ENCODE results near the gene TBL1X. TPM values are rescaled to one million over a fixed set of nuclear protein-coding genes. Genes with fewer than 3 reads are reported as not detected.

The TBL1X gene
- total RNA-seq, 1 experiment from 2014 or later = 31.9 TPM

DNA sequence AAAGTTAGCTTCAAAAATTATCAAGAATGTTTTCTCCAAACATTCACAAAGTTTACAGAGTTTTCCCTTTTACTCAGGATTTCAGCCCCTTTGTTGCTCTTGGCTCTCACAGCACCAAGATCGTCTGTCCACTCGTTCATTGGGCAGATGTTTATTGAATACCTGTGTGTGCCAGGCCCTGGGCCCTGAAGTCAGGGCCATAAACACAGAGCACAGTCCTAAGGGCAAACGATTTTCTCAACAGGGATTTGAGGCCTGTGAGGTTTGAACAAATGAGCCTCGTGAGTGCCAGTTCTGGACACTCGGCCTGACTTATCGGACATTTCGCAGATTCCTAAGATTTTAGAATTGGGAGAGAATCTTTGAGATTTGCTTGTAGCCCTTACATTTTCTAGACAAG, 142.1 kb downstream of the TBL1X start:
- Histone ChIP-seq H3K9ac (ENCODE audit: low read length) (no peak overlapping the region), H3K36me3 (ENCODE audit: low read depth, low read length) (no peaks in the 10 kb centered on the region), H3K4me3 (ENCODE audit: low read length) (no peak overlapping the region), H3K27ac (ENCODE audit: low read length) (no peak overlapping the region), H3F3A (ENCODE audit: low read length, unreplicated experiment) (no peaks in the 10 kb centered on the region), H3K27me3 (ENCODE audit: low read length) (no peaks in the 10 kb centered on the region), H4K20me1 (ENCODE audit: low read length) (0 out of 2 replicates have a peak, but pooled peaks cover 9% of the 10 kb centered on the region), H3K9me2 (replicated peaks; ENCODE audit: low read length) (no peaks in the 10 kb centered on the region), H2AFZ (ENCODE audit: low read length) (no peak overlapping the region), H3K4me1 (ENCODE audit: insufficient read depth, low read length) (peaks cover 12% of the 10 kb centered on the region), H3K79me2 (ENCODE audit: low read length) (peaks cover 11% of the 10 kb centered on the region), H3K4me2 (ENCODE audit: low read length) (no peak overlapping the region), H3K9me3 (ENCODE audit: low read length) (no peaks in the 10 kb centered on the region)
- intact Hi-C loops (cut with micrococcal nuclease) = no loop called here
- TF ChIP-seq EZH2 (IDR thresholded peaks at IDR 0.05; ENCODE audit: low read length, unreplicated experiment) = no peak
- TF ChIP-seq, protein P1, sequence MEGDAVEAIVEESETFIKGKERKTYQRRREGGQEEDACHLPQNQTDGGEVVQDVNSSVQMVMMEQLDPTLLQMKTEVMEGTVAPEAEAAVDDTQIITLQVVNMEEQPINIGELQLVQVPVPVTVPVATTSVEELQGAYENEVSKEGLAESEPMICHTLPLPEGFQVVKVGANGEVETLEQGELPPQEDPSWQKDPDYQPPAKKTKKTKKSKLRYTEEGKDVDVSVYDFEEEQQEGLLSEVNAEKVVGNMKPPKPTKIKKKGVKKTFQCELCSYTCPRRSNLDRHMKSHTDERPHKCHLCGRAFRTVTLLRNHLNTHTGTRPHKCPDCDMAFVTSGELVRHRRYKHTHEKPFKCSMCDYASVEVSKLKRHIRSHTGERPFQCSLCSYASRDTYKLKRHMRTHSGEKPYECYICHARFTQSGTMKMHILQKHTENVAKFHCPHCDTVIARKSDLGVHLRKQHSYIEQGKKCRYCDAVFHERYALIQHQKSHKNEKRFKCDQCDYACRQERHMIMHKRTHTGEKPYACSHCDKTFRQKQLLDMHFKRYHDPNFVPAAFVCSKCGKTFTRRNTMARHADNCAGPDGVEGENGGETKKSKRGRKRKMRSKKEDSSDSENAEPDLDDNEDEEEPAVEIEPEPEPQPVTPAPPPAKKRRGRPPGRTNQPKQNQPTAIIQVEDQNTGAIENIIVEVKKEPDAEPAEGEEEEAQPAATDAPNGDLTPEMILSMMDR (conservative IDR thresholded peaks at IDR 0.05; ENCODE audit: low read depth, low read length) = no peak
- ATAC-seq = no peak
- POLR2A ChIA-PET (ENCODE audit: unreplicated experiment) = no interaction called here
- no peak for DNase-seq
- BruUV-seq (replicated peaks) = no TSS peak
- CTCF ChIA-PET = no interaction called here

DNA sequence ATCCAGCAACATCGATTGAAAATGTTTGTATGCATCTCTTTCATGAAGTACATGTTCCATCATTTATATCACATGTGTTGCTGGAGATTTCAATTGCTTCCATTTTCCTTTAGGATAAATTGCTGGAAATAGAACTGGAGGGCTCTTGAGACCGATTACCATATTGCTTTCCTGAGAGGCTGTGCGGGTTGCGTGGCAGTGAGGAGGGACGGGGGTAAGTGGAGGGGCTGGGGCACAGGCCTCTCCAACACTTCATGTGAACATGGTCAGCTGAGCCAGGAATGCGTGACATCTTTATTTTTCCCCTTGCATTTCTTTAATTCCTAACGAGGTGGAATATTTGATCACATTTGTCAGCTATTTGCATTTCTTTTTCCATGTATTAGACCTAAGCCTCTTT, 144.6 kb downstream of the TBL1X start:
- no peaks in the 10 kb centered on the region for H3K36me3 ChIP-seq (ENCODE audit: low read depth, low read length)
- peaks cover 12% of the 10 kb centered on the region for H3K4me1 ChIP-seq (ENCODE audit: insufficient read depth, low read length)
- no peak for ATAC-seq
- no peaks in the 10 kb centered on the region for H3K9me2 ChIP-seq (replicated peaks; ENCODE audit: low read length)
- peaks cover 16% of the 10 kb centered on the region for H3K79me2 ChIP-seq (ENCODE audit: low read length)
- no peak overlapping the region for H3K9ac ChIP-seq (ENCODE audit: low read length)
- H3K9me3 ChIP-seq (ENCODE audit: low read length) = no peaks in the 10 kb centered on the region
- DNase-seq = no peak
- H4K20me1 ChIP-seq (ENCODE audit: low read length) = 0 out of 2 replicates have a peak, but pooled peaks cover 9% of the 10 kb centered on the region
- no peak for TF ChIP-seq EZH2 (IDR thresholded peaks at IDR 0.05; ENCODE audit: low read length, unreplicated experiment)
- TF ChIP-seq, protein P1 (conservative IDR thresholded peaks at IDR 0.05; ENCODE audit: low read depth, low read length) = no peak
- TF ChIP-seq EZH2phosphoT487 (IDR thresholded peaks at IDR 0.05; ENCODE audit: borderline replicate concordance, low read length) = no peak
- H3K27me3 ChIP-seq (ENCODE audit: low read length) = no peaks in the 10 kb centered on the region
- intact Hi-C loops (cut with micrococcal nuclease) = no loop called here
- ChIA-PET CTCF (no interaction called here), POLR2A (ENCODE audit: unreplicated experiment) (no interaction called here)
- H3K4me3 ChIP-seq (ENCODE audit: low read length) = no peak overlapping the region
- H3K4me2 ChIP-seq (ENCODE audit: low read length) = no peak overlapping the region
- BruUV-seq (replicated peaks) = no TSS peak
- H3K27ac ChIP-seq (ENCODE audit: low read length) = no peak overlapping the region
- H3F3A ChIP-seq (ENCODE audit: low read length, unreplicated experiment) = no peaks in the 10 kb centered on the region
- H2AFZ ChIP-seq (ENCODE audit: low read length) = no peak overlapping the region

DNA sequence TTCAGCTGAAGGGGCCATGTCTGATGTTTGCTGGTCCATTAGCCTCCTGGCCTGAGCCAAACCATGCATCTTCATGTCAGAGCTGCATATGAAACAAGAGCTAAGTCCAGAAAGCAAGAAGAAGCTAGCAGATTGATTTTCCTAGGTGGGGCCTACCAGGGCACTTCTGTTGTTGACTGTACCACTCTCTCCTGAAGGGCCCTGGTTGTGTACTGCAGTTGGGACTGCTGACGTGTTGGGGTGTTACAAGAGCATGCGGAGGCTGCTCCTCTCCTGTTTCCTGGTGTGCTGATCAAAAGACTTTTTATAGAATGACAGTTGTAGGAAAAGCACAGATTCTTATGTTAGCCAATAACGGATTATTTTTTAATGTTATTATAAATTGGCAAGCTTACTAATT, 145.1 kb downstream of the TBL1X start:
- Histone ChIP-seq H3K4me1 (ENCODE audit: insufficient read depth, low read length) (peaks cover 12% of the 10 kb centered on the region), H3F3A (ENCODE audit: low read length, unreplicated experiment) (no peaks in the 10 kb centered on the region), H3K9me2 (replicated peaks; ENCODE audit: low read length) (no peaks in the 10 kb centered on the region), H3K79me2 (ENCODE audit: low read length) (peaks cover 16% of the 10 kb centered on the region), H4K20me1 (ENCODE audit: low read length) (0 out of 2 replicates have a peak, but pooled peaks cover 9% of the 10 kb centered on the region), H3K9ac (ENCODE audit: low read length) (no peak overlapping the region), H3K27ac (ENCODE audit: low read length) (no peak overlapping the region), H2AFZ (ENCODE audit: low read length) (no peak overlapping the region), H3K4me2 (ENCODE audit: low read length) (no peak overlapping the region), H3K4me3 (ENCODE audit: low read length) (no peak overlapping the region), H3K9me3 (ENCODE audit: low read length) (no peaks in the 10 kb centered on the region), H3K27me3 (ENCODE audit: low read length) (no peaks in the 10 kb centered on the region), H3K36me3 (ENCODE audit: low read depth, low read length) (no peaks in the 10 kb centered on the region)
- POLR2A ChIA-PET (ENCODE audit: unreplicated experiment) = no interaction called here
- TF ChIP-seq, protein P1 (conservative IDR thresholded peaks at IDR 0.05; ENCODE audit: low read depth, low read length) = no peak
- TF ChIP-seq EZH2 (IDR thresholded peaks at IDR 0.05; ENCODE audit: low read length, unreplicated experiment) = no peak
- TF ChIP-seq EZH2phosphoT487 (IDR thresholded peaks at IDR 0.05; ENCODE audit: borderline replicate concordance, low read length) = no peak
- ATAC-seq (no peak), DNase-seq (no peak)
- CTCF ChIA-PET = no interaction called here
- intact Hi-C loops (cut with micrococcal nuclease) = no loop called here
- BruUV-seq (replicated peaks) = no TSS peak
